Measurements from ENCODE around the gene CENPH.
"Not testable (repeated sequence)": the region's sequence is repeated elsewhere in the genome, so short reads cannot be mapped to it uniquely, and the experiment has no call there.

CENPH gene

GRCh38 chr5:69211200-69211599 lies 21.8 kb downstream of the CENPH start:
- DNase-seq, result no peak

GRCh38 chr5:69212022-69212421 lies 22.6 kb downstream of the CENPH start:
- DNase-seq, result no peak

GRCh38 chr5:69213513-69214215 lies 24.3 kb downstream of the CENPH start:
- peak; percentile 69 for DNase-seq

- no peak for DNase-seq
Observed at GRCh38 chr5:69217151-69217511, 27.7 kb downstream of the CENPH start.

GRCh38 chr5:69217548-69218526 lies 28.5 kb downstream of the CENPH start:
- peak; percentile 87 for DNase-seq

- DNase-seq, result no peak
Observed at GRCh38 chr5:69219939-69220338, 30.6 kb downstream of the CENPH start.

GRCh38 chr5:69220371-69220770 lies 31.0 kb downstream of the CENPH start:
- DNase-seq, result not testable (repeated sequence)

- not testable (repeated sequence) for DNase-seq
Observed at GRCh38 chr5:69220833-69221232, 31.4 kb downstream of the CENPH start.

GRCh38 chr5:69224520-69224919 lies 35.1 kb downstream of the CENPH start:
- no peak for DNase-seq

- no peak for DNase-seq
Observed at GRCh38 chr5:69225860-69226259, 36.5 kb downstream of the CENPH start.

GRCh38 chr5:69230181-69230580 lies 40.8 kb downstream of the CENPH start:
- DNase-seq, result no peak

GRCh38 chr5:69231281-69231680 lies 41.9 kb downstream of the CENPH start:
- no peak for DNase-seq

- peak; percentile 26 for DNase-seq
Observed at GRCh38 chr5:69231851-69232250, 42.5 kb downstream of the CENPH start.

- peak; percentile 88 for DNase-seq
Observed at GRCh38 chr5:69234457-69235268, 45.3 kb downstream of the CENPH start, which contains the start of gene CDK7. Gene CDK7 (plus strand): TSS chr5:69234886. CDS start chr5:69234976, 90 bp downstream.

- DNase-seq, result not testable (repeated sequence)
Observed at GRCh38 chr5:69236733-69237132, 47.4 kb downstream of the CENPH start.

GRCh38 chr5:69237877-69238276 lies 48.5 kb downstream of the CENPH start:
- no peak for DNase-seq

- DNase-seq, result peak; percentile 93
Observed at GRCh38 chr5:69238760-69239251, 49.4 kb downstream of the CENPH start.

GRCh38 chr5:69242215-69242927 lies 53.0 kb downstream of the CENPH start:
- DNase-seq, result no peak

- no peak for DNase-seq
Observed at GRCh38 chr5:69245031-69245430, 55.6 kb downstream of the CENPH start.

- DNase-seq, result no peak
Observed at GRCh38 chr5:69248019-69248418, 58.6 kb downstream of the CENPH start.

- no peak for DNase-seq
Observed at GRCh38 chr5:69250593-69250992, 61.2 kb downstream of the CENPH start.

- DNase-seq, result no peak
Observed at GRCh38 chr5:69252437-69252836, 63.1 kb downstream of the CENPH start.
